Neural cell (in vitro differentiated cells): ENCODE data around the gene MUC5B.

Source experiments
- EP300 ChIP-seq: fragments of 450-650 bp; conservative IDR thresholded peaks from 2 replicates; pipeline ENCODE4 v1.6.1; 2014; ENCODE audit warnings: antibody characterized with exemption, mild to moderate bottlenecking, moderate library complexity; ENCODE audit not compliant: poor library complexity, severe bottlenecking
- POLR2AphosphoS5 ChIP-seq: IDR thresholded peaks from 2 replicates; pipeline ENCODE4 v1.6.1; 2012
- SMC3 ChIP-seq: fragments of 450-650 bp; conservative IDR thresholded peaks from 2 replicates; pipeline ENCODE4 v1.6.1; 2014; ENCODE audit warnings: antibody characterized with exemption, mild to moderate bottlenecking, moderate library complexity; ENCODE audit not compliant: poor library complexity
- TAF1 ChIP-seq: IDR thresholded peaks from 2 replicates; pipeline ENCODE4 v1.6.1; 2012; ENCODE audit warnings: low read depth
- TF ChIP-seq, protein P1 (sequence below): fragments of 450-650 bp; IDR thresholded peaks from 2 replicates; pipeline ENCODE4 v1.5.1; 2014; ENCODE audit warnings: antibody characterized with exemption, mild to moderate bottlenecking, moderate library complexity; ENCODE audit not compliant: poor library complexity, severe bottlenecking

DNA sequence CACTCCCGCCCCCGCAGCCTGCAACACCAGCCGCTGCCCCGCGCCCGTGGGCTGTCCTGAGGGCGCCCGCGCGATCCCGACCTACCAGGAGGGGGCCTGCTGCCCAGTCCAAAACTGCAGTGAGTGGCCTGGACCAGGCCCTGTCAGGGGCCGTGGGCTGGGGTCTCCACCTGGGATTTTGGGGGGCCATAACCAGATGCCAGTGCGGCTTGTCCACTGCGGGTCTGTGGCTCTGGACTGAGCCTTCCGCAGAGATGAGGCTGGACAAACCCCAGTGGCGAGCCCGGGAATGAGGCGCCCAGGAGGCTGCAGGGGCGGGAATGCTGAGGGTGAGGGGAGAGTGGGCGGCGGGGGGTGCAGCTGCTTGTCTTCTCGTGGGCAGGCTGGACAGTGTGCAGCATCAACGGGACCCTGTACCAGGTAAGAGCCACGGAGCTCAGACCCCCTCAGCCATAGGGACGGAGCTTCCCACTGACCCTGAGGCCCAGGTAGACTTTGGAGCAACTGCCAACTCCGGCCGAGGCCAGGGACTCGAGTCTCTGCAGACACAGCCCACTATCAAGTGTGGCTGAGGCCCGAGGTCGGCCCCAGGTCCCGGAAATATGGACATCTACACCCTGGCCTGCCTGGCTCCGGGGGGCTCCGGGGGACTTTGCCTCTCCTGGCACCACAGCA lies 24.8 kb upstream of the MUC5B start:
- TF ChIP-seq POLR2AphosphoS5 (no peak), SMC3 (no peak), EP300 (no peak), TAF1 (no peak)
- TF ChIP-seq, protein P1, sequence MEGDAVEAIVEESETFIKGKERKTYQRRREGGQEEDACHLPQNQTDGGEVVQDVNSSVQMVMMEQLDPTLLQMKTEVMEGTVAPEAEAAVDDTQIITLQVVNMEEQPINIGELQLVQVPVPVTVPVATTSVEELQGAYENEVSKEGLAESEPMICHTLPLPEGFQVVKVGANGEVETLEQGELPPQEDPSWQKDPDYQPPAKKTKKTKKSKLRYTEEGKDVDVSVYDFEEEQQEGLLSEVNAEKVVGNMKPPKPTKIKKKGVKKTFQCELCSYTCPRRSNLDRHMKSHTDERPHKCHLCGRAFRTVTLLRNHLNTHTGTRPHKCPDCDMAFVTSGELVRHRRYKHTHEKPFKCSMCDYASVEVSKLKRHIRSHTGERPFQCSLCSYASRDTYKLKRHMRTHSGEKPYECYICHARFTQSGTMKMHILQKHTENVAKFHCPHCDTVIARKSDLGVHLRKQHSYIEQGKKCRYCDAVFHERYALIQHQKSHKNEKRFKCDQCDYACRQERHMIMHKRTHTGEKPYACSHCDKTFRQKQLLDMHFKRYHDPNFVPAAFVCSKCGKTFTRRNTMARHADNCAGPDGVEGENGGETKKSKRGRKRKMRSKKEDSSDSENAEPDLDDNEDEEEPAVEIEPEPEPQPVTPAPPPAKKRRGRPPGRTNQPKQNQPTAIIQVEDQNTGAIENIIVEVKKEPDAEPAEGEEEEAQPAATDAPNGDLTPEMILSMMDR = no peak
